Hippocampal formation (tissue), 2 donors: ENCODE results near the gene FAM3A.
"Not testable (repeated sequence)": the region's sequence is repeated elsewhere in the genome, so short reads cannot be mapped to it uniquely, and the experiment has no call there.

Source experiments
- DNase-seq, 2 donors: peaks; one replicate each; lab custom pipeline; 2025; lab: John Stamatoyannopoulos, UW

Gene FAM3A

DNA sequence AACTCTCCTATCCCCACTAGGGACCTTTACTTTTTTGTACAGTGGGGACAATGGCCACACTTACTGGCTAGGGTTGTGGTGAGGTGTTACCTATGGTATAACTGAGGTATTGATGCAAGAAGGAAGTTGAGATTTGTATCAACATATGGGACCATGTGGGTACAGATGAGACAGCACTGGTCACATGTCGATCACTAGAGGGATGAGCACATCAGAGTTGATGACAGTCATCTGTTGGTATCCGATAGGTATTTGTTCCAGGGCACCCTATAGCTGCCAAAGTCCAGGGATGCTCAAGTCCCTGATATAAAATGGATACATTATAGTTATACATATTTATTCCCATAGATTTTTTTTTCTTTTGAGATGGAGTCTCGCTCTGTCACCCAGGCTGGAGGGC lies 13.0 kb downstream of the FAM3A start:
- DNase-seq = no peak

DNA sequence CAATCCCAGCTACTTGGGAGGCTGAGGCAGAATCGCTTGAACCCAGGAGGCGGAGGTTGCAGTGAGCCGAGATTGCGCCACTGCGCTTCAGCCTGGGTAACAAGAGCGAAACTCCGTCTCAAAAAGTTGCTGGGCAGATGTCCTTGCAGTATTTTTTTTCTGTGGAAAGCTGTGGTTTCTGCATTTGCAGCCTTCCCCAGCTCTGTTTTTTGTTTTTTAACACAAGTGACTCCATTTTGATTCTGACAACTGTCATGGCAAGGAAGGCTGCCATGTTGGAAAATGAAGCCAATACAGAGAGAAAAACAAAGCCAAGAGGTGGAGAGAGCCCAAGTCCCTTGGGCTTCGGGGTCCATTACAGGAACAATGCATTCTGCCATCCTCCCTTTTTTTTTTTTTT lies 13.9 kb downstream of the FAM3A start:
- no peak for DNase-seq

DNA sequence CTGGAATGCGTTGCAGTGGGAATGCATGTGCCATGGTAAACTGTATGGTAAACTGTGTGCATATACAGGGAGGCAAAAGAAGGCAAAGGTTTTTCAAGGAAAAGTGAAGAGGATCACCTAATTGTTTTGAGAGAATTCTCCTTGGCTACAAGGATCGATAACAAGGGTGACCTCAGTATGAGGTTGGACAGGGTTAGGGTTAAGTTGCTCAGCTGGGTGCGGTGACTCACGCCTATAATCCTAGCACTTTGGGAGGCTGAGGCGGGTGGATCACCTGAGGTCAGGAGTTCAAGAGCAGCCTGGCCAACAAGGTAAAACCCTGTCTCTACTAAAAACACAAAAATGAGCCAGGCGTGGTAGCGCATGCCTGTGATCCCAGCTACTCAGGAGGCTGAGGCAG lies 14.6 kb downstream of the FAM3A start:
- DNase-seq = not testable (repeated sequence)

DNA sequence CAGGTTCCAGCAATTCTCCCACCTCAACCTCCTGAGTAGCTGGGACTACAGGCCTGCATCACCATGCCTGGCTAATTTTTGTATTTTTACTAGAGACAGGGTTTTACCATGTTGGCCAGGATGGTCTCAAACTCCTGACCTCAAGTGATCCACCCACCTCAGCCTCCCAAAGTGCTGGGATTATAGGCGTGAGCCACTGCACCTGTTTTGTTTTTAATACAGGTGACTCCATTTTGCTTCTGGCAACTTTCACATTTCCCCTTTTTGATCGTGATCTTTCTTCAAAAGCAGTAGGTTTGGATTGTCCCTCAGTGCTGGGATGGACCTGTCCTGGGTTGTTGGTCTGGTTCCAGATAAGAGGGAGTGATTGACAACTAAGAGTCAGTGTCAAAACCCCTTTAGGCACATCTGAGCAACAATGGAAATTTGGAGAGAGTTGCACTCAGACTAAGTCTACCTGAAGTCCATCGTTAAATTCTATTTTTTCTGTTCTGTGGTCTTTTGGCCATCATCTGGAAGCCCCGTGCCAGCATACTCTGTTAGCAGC lies 19.4 kb downstream of the FAM3A start:
- DNase-seq = not testable (repeated sequence)

DNA sequence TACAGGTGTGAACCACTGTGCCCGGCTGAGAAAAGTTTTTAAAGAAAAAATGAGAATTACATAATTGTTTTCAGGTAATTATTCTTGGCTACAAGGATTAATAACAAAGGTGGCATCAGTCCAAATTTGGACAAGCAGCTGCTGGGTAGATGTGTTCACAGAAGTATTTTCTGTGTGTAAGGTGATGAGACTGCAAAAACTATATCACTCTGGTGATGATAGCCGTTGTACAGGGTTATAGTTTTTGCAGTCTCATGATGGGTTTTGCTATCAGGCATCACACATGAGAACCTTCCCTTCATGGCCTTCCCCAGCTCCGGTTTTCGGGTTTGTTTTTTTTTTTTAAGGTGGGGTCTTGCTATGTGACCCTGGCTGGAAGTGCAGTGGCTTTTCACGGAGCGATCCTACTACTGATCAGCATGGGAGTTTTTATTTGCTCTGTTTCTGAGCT lies 20.5 kb downstream of the FAM3A start:
- DNase-seq = no peak

DNA sequence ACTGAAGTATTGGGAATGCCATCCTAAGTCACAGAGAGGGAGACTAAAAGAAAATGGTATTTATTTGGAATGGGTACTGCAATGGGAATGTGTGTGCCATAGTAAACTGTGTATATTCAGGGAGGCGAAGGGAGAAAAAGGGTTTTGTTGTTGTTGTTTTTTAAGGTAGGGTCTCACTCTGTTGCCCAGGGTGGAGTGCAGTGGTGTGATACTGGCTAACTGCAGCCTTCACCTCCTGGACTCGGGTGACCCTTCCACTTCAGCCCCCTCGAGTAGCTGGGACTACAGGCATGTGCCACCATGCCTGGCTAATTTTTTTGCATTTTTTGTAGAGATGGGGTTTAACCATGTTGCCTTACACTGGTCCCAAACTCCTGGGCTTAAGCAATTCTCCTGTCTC lies 21.3 kb downstream of the FAM3A start:
- DNase-seq = no peak

DNA sequence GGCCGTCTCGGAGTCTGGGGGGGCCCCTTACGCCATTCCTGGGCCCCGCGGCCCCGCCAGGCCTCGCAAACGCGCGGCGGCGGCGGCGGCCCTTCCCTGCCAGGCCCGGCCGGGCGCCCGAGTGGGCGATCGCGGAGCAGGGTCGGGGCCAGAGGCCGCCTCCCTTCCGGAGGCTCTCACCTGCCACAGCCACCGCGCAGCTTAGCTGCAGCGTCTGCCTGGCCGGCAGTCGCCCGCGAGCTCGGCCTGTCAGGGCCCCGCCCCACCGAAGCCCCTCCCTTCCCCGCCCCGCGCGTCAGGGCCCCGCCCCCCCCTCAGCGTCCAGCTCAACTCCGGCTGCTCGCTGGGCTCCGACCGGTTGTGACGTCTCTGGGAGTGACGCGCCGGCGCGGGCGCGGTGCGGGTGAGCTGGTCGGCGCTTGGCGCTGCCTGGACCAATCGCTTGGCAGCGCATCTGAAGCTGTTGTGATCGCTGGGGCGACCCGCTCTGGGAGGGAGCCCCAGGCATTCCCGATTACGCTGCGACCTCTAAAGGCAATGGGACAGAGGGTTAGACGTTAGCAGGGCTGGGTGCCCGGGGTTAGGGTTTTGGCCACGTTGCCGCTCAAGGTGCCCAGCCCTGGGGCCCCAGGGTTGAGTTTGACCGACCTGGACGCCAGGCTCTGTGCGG lies 25.5 kb downstream of the FAM3A start, which contains the start of gene SLC10A3:
Gene SLC10A3 (minus strand): TSS at position 216 of the 670 bp plus-strand sequence. CDS start 1,689 bp downstream, outside the sequence.
- peak; percentile 86 to 91 for DNase-seq

- DNase-seq = no peak
These were observed 26.0 kb downstream of the FAM3A start for GRCh38 chrX:154490021-154490413.

DNA sequence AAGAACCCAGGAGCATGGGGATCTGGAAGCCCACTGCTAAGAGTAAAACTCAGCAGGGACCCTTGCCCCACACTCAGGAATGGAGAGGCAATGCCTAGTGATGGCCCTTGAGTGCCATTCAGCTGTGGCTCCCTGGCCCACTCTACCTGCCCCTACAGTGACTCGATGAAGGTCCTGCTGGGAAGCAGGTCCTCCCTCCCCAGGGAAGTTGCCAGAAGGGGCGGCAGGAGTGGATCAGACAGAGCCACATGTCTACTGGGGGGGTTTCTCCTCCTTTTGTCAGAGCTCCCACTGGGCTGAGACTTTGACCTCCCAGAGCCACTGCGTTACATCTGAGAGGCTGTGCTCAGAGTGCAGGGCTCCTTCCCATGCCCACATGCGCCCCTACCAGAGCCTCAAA lies 26.9 kb downstream of the FAM3A start:
- no peak for DNase-seq

DNA sequence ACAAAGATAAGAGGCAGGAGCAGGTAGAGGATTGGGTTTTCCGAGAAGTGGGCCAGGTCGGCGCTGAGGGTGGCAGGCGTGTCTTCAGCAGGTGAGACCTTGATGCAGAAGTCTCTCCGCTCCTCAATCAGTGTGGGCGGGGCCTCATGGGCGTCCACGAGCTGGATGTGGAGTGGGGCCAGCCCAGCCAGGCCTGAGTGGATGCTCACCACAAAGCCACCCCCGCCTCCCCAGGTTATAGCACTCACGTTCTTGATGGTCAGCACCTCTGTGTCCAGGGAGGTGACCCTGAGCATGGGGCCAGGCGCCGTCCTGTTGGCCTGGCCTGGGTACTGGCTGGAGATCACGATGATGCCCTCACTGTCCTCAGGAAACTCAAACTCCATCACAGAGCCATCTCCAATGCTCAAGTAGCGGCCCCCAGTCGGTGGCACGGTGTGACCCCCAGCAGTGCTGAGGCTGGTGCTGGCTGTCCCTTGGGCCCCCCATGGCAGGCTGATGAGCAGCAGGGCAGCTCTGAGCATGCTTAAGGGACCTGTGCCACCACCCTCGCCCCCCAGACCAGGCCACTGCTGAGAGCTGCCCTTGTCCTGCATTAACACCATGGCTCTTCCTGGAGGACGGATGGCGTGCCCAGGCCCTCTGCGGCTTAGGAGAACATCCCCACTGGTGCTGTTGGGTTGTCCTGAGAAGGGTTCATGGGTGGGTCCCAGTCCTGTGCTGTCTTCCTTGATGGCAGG lies 27.5 kb downstream of the FAM3A start:
- no peak for DNase-seq

- DNase-seq = no peak
These were observed 28.3 kb downstream of the FAM3A start for GRCh38 chrX:154487518-154488290.

DNA sequence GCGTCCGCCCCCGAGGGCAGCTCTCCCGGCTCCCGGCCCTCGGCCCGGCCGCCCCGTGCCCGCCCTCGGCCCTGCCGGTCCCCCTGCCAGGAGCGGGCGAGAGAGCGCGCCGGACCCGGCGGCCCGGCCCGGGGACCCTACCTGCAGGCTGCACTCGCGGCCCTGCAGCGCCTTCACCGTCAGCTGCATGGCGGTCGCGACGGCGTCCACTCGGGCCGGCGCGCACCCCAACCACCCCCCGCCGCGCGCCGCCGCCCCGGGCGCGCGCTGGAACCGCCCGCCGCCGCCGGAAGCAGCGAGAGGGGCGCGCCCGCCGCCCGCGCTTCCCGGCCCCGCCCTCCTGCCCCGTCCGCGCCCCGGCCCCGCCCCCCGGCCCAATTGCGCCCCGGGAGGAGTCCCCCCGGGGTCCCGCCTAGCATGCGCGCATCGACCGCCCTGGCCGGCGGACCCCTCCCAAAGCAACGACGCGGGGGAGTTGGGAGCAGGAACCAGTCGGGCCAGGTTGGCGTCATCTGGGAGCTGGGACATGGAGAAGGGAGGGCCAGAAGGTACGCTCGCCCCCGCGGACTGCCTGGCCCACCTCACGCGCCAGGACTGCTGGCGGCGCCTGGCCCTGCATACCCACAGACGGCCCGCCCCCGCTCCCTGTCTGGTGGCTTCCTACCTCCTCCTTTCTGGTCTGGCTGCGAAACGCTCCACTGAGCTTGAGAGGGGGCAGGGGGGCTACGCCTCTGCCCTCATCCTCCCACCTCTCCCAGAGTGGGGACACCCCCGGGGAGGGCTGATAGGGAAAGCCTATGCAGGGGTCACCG lies 29.4 kb downstream of the FAM3A start, which contains the start of gene UBL4A:
Gene UBL4A (minus strand): TSS at position 220 of the 812 bp plus-strand sequence. CDS start 31 bp downstream, at position 189.
- DNase-seq = peak; percentile 24 to 32

DNA sequence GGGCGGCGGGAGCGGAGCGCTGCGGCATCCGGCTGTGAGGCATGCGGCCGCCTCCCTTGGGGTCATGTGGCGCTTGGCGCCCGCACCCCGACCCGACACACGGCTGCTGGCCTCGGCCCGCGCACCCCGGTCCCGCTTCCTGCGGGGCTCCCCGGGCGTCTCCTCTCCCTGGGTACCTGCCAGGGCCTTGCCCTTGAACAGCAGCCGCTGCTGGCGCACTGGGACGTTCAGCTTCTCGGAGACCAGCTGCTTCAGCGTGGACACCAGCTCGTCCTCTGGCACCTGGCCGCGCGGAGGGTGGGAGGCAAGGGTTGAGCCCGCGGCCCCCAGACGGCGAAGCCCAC lies 30.0 kb downstream of the FAM3A start:
- no peak for DNase-seq

- no peak for DNase-seq
These were observed 30.6 kb downstream of the FAM3A start for GRCh38 chrX:154485150-154486051.

DNA sequence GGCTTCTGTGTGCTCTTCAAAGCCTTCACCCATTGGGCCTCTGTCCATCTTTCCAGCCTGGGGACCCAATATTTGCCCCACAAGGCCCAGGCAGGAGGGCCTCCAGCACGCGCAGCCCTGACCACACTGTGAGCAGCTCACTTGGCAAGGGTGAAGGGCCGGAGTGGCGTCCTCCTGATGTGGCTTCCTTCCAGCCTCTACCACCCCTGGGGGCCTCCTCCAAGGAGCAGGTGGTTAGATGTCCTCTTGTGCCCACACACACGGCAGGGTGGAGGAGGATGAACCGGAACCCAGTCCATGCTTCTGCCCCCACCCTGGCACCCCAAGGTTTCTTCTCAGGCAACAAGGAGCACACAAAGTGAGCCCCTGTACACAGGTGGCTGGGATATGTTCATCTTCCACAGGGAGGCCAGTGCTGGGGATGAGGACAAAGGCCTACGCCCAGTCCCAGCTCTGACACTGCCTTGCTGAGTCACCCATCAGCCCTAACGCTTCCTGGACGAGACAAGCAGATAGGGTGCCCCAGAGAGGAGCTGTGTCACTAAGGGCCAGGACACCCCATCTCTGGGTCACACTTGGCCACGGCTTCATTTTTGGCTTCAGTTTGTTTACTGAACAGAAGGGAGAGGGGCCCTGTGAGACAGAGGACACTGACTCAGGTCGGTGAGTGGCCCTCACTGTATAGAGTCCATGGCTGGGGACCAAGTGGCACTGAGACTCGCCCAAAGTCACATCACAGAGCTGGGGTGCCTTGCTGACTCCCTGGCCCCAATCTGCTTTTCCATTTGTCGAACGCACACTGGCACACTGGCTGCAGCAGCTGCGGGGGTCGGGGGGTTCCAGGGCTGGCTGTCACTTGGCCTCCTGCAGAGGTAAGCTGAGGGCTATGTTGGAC lies 31.5 kb downstream of the FAM3A start:
- DNase-seq = no peak

- DNase-seq = no peak
These were observed 32.7 kb downstream of the FAM3A start for GRCh38 chrX:154483325-154483724.

GRCh38 chrX:154482786-154483185 lies 33.2 kb downstream of the FAM3A start:
- DNase-seq = no peak

DNA sequence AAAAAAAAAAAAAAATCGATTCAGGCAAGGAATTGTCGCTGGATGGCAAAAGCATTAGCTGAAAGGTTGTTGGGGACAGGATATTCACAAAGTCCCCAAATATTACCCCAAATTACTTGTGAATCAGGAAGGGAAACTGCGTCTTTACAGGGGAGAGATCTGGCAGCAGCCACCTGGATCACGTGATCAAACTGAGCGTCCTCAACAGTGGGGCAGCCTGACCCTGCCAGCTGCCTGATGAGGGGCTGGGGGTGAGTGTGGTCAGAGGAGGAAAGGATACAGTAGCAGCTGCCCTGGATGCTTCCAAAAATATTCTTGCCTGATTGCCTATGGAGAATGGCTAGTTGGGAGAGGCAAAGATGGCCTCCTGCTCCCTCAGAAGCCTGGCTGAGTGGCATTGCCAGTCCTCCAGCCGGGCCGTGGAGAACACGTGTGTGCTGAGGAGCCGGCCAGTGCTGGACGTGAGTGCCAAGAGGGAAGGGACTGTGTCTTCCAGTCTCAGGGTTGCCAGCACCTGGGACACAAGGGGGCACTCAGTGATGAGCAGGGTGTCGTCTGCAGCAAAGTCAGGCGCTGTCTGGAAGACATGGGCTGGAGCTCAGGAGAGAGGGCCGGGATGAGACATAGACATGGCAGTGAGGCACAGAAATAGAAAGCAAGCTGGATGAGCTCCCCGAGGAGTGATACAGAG lies 34.0 kb downstream of the FAM3A start:
- DNase-seq = no peak

DNA sequence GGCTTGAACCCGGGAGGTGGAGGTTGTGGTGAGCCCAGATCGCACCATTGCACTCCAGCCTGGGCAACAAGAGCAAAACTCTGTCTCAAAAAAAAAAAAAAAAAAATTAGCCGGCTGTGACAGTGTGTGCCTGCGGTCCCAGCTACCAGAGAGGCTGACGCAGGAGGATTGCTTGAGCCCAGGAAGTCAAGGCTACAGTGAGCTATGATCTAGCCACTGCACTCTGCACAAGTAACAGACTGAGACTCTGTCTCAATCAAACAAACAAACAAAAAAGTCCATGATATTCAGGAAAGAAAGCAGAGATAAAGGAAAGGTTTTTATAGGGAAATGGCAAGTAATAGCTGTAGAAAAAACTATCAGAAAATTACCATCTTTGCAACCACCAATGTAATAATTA lies 34.8 kb downstream of the FAM3A start:
- DNase-seq = no peak
